Kidney epithelial cell (primary cell): ENCODE results near the gene NPW. TPM values are rescaled to one million over a fixed set of nuclear protein-coding genes. Genes with fewer than 3 reads are reported as not detected.

Experiments
- DNase-seq: peaks from one replicate; pipeline ENCODE4 v3.0.0-alpha.2; 2010; ENCODE audit warnings: low read depth
- H3K27me3 ChIP-seq: 2 replicates; pipeline ENCODE4 v1.6.0; 2011; ENCODE audit warnings: low read length; ENCODE audit not compliant: control insufficient read depth, insufficient read depth
- H3K36me3 ChIP-seq: 2 replicates; pipeline ENCODE4 v1.5.1; 2011; ENCODE audit warnings: low read length; ENCODE audit not compliant: control insufficient read depth, insufficient read depth
- H3K4me3 ChIP-seq: 2 replicates; pipeline ENCODE4 v1.5.1; 2011; ENCODE audit warnings: low read depth, mild to moderate bottlenecking, control low read depth, low read length
- CTCF ChIP-seq: IDR thresholded peaks from 2 replicates; pipeline ENCODE4 v1.5.1; 2011; ENCODE audit warnings: mild to moderate bottlenecking, moderate library complexity, low read length, control low read depth, inconsistent platforms; ENCODE audit not compliant: insufficient read depth, poor library complexity, severe bottlenecking
- total RNA-seq: library from RNA; depleted of rRNA; stranded (reverse); fragments of >200 nt; gene quantifications from 2 replicates; pipeline ENCODE4 v1.2.3, GENCODE V29; 2015

The NPW gene
- total RNA-seq, 1 donor from 2014 or later = not detected

DNA sequence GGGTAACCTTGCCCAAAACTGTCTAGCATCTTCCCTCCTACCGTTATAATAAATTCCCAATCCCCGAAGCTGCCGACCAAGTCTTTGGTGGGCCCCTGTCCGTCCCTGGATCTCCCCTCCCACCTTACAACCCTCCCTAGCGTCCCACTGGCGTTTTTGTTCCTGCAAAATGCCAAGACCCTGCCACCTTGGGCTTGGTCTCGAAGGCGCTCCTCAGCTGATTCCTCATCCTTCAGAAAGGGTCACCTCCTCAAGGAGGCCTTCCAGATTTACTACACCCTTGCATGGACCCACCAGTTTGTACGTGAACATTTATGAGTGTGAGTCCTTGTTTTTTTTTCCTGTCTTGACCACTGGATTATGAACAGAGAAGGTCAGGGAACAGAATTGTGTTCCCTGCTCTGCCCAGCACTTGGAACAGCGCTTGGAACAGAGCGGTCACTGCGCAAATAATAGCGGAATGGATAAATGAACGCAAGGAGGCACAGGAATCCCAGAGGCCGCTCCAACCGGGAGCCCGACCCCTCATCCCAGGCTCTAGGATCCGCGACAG is 36.5 kb upstream of the NPW start:
- no peak for DNase-seq
- H3K36me3 ChIP-seq = peaks cover 6% of the 10 kb centered on the region
- H3K4me3 ChIP-seq = peak overlapping the region; percentile 50
- TF ChIP-seq CTCF = peak; percentile 28
- H3K27me3 ChIP-seq = peaks cover 56% of the 10 kb centered on the region

GRCh38 chr16:1983544-1984346 is 35.8 kb upstream of the NPW start, which contains the start of gene GFER:
TSS of gene GFER (plus strand) at chr16:1984193. CDS start at chr16:1984219, 26 bp downstream.
- peak; percentile 14 for TF ChIP-seq CTCF
- peaks cover 54% of the 10 kb centered on the region for H3K27me3 ChIP-seq
- H3K36me3 ChIP-seq = peaks cover 6% of the 10 kb centered on the region
- no peak for DNase-seq
- peak within 1 kb of the TSS; percentile 79 for H3K4me3 ChIP-seq

GRCh38 chr16:1984347-1985225 is 35.0 kb upstream of the NPW start:
- no peak for DNase-seq
- no peak for TF ChIP-seq CTCF
- Histone ChIP-seq H3K27me3 (peaks cover 54% of the 10 kb centered on the region), H3K4me3 (peak overlapping the region; percentile 79), H3K36me3 (peaks cover 5% of the 10 kb centered on the region)

GRCh38 chr16:1985466-1986150 is 34.0 kb upstream of the NPW start:
- no peak for TF ChIP-seq CTCF
- Histone ChIP-seq H3K36me3 (peaks cover 5% of the 10 kb centered on the region), H3K4me3 (no peak overlapping the region), H3K27me3 (peaks cover 50% of the 10 kb centered on the region)
- no peak for DNase-seq

- Histone ChIP-seq H3K36me3 (peaks cover 5% of the 10 kb centered on the region), H3K27me3 (peaks cover 44% of the 10 kb centered on the region), H3K4me3 (no peak overlapping the region)
- TF ChIP-seq CTCF = no peak
- no peak for DNase-seq
Observed at GRCh38 chr16:1987198-1987597, 32.4 kb upstream of the NPW start.
